Measurements from ENCODE around the gene ENAH.

ENAH gene

GRCh38 chr1:225541383-225541782 is 111.5 kb downstream of the ENAH start:
- no peak overlapping the region for H3K9ac ChIP-seq (ENCODE audit: low read length)
- no peaks in the 10 kb centered on the region for H3K79me2 ChIP-seq (ENCODE audit: insufficient read depth, low read length)
- no peaks in the 10 kb centered on the region for H3K27me3 ChIP-seq (ENCODE audit: low read length)
- no peak overlapping the region for H3K4me2 ChIP-seq (ENCODE audit: low read depth, low read length, poor library complexity, severe bottlenecking)
- no peak overlapping the region for H2AFZ ChIP-seq (ENCODE audit: low read depth, low read length, severe bottlenecking)
- H3K9me3 ChIP-seq (ENCODE audit: insufficient read depth, low read length), result no peaks in the 10 kb centered on the region
- H4K20me1 ChIP-seq (ENCODE audit: low read depth, low read length), result no peaks in the 10 kb centered on the region; the same call in 1 of the 2 replicates
- no peak overlapping the region for H3K4me3 ChIP-seq (ENCODE audit: insufficient read depth, low read length, poor library complexity, severe bottlenecking)
- no peaks in the 10 kb centered on the region for H3K36me3 ChIP-seq (ENCODE audit: low read length)
- no peaks in the 10 kb centered on the region for H3K9me2 ChIP-seq (replicated peaks; ENCODE audit: insufficient read depth, low read length)
- no peaks in the 10 kb centered on the region for H3F3A ChIP-seq (ENCODE audit: insufficient read depth)
- H3K27ac ChIP-seq (ENCODE audit: low read depth, low read length), result no peak overlapping the region
- no peak for TF ChIP-seq CTCF (IDR thresholded peaks at IDR 0.05; ENCODE audit: insufficient read depth, low read length, poor library complexity, severe bottlenecking)
- TF ChIP-seq EZH2phosphoT487 (conservative IDR thresholded peaks at IDR 0.05; ENCODE audit: low read length), result no peak

GRCh38 chr1:225539575-225539974 is 113.3 kb downstream of the ENAH start:
- Histone ChIP-seq H3K9me2 (replicated peaks; ENCODE audit: insufficient read depth, low read length) (no peaks in the 10 kb centered on the region), H3K27ac (ENCODE audit: low read depth, low read length) (no peak overlapping the region), H3K4me2 (ENCODE audit: low read depth, low read length, poor library complexity, severe bottlenecking) (no peak overlapping the region), H3K9ac (ENCODE audit: low read length) (no peak overlapping the region), H4K20me1 (ENCODE audit: low read depth, low read length) (no peaks in the 10 kb centered on the region; the same call in 1 of the 2 replicates), H3K36me3 (ENCODE audit: low read length) (no peaks in the 10 kb centered on the region), H3K79me2 (ENCODE audit: insufficient read depth, low read length) (no peaks in the 10 kb centered on the region), H3K27me3 (ENCODE audit: low read length) (no peaks in the 10 kb centered on the region), H3K4me3 (ENCODE audit: insufficient read depth, low read length, poor library complexity, severe bottlenecking) (no peak overlapping the region), H3F3A (ENCODE audit: insufficient read depth) (no peaks in the 10 kb centered on the region), H2AFZ (ENCODE audit: low read depth, low read length, severe bottlenecking) (no peak overlapping the region), H3K9me3 (ENCODE audit: insufficient read depth, low read length) (no peaks in the 10 kb centered on the region)
- TF ChIP-seq EZH2phosphoT487 (conservative IDR thresholded peaks at IDR 0.05; ENCODE audit: low read length) (no peak), CTCF (IDR thresholded peaks at IDR 0.05; ENCODE audit: insufficient read depth, low read length, poor library complexity, severe bottlenecking) (no peak)

GRCh38 chr1:225539069-225539468 is 113.9 kb downstream of the ENAH start:
- Histone ChIP-seq H3K9me2 (replicated peaks; ENCODE audit: insufficient read depth, low read length) (no peaks in the 10 kb centered on the region), H3K9me3 (ENCODE audit: insufficient read depth, low read length) (no peaks in the 10 kb centered on the region), H3K36me3 (ENCODE audit: low read length) (no peaks in the 10 kb centered on the region), H3K27me3 (ENCODE audit: low read length) (no peaks in the 10 kb centered on the region), H3K9ac (ENCODE audit: low read length) (no peak overlapping the region), H2AFZ (ENCODE audit: low read depth, low read length, severe bottlenecking) (no peak overlapping the region), H3K4me2 (ENCODE audit: low read depth, low read length, poor library complexity, severe bottlenecking) (no peak overlapping the region), H3F3A (ENCODE audit: insufficient read depth) (no peaks in the 10 kb centered on the region), H3K4me3 (ENCODE audit: insufficient read depth, low read length, poor library complexity, severe bottlenecking) (no peak overlapping the region), H4K20me1 (ENCODE audit: low read depth, low read length) (no peaks in the 10 kb centered on the region; the same call in 1 of the 2 replicates), H3K27ac (ENCODE audit: low read depth, low read length) (no peak overlapping the region), H3K79me2 (ENCODE audit: insufficient read depth, low read length) (no peaks in the 10 kb centered on the region)
- no peak for TF ChIP-seq CTCF (IDR thresholded peaks at IDR 0.05; ENCODE audit: insufficient read depth, low read length, poor library complexity, severe bottlenecking)
- TF ChIP-seq EZH2phosphoT487 (conservative IDR thresholded peaks at IDR 0.05; ENCODE audit: low read length), result no peak
